ENCODE results near the gene PDE4DIP.
"Not testable (repeated sequence)": the region's sequence is repeated elsewhere in the genome, so short reads cannot be mapped to it uniquely, and the experiment has no call there.

The PDE4DIP gene

DNA sequence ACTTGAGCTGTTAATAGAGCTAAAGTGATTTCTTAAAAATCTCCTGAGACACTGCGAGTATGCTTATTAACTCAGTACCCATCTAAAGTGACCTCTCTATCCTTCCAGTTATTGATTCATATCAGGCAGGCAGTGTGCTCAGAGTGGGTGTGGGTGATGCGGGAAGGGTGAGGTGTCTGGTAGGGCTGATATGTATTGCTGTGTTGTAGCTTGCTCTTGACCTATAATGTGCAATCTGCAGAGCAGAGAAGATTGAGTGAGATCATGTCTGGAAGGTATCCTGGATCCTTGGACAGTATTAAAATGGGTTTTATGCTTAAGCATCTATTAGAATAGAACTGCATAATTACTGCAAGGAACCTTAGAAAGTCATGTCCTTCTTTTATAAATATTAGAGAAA is 15.8 kb downstream of the PDE4DIP start:
- H3K4me3 ChIP-seq (ENCODE audit: low read depth, low read length); DNase-seq (ENCODE audit: low read depth, low spot score); POLR2A ChIA-PET; CTCF ChIA-PET: not testable (repeated sequence)

DNA sequence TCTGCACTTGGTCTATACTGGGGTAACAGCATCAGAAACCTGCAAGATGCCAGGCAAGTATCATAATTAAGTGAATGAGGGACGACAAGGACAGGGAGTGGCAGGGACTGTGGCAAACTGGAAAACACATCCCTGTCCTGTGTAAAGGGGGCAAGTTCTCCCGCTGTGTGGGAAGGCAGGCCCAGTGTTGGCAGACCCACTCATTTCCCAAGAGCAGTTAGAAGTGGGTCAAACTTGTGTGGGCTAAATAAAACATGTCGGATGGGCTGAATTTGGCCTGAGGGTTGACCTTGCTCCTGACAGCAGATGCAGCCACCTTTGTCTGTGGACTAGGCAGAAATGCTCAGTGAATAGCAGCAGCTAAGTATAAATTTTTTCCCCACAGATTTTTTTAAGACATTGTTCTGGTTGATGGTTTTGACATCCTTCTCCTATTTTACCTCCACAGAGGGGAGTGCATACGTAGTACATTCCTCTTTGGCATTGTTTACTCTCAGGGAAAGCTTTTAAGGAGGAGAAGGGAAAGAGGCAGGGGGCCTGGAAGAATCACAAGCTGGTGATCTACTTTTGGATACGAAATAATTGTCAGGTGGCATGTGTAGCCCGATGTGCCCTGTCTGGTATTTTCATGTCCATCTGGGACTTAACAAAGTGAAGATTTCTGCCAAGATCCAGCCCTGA is 16.5 kb downstream of the PDE4DIP start:
- H3K4me3 ChIP-seq (ENCODE audit: low read depth, low read length); DNase-seq (ENCODE audit: low read depth, low spot score); POLR2A ChIA-PET; CTCF ChIA-PET: not testable (repeated sequence)

DNA sequence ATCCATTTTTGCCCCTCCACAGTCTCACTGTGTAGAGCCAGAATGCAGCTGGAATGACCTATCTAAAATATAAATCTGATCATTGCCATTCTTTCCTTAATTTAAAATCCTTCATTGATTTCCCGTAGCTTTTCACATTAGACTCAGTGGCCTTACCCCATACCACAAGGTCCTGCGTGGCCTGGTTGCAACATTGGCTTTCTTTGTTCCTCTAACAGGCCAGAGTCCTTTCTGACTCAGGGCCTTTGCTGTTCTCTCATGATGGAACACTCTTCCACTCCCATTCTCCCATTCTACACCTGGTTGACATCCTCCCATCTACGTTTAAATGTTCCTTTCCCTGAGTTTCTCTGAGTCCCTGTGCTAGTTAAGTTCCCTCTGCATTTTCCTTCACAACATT is 18.4 kb downstream of the PDE4DIP start:
- H3K4me3 ChIP-seq (ENCODE audit: low read depth, low read length); POLR2A ChIA-PET; CTCF ChIA-PET; DNase-seq (ENCODE audit: low read depth, low spot score): not testable (repeated sequence)

GRCh38 chr1:148868924-148869633 is 24.9 kb downstream of the PDE4DIP start:
- H3K4me3 ChIP-seq (ENCODE audit: low read depth, low read length); CTCF ChIA-PET; DNase-seq (ENCODE audit: low read depth, low spot score); POLR2A ChIA-PET: not testable (repeated sequence)

DNA sequence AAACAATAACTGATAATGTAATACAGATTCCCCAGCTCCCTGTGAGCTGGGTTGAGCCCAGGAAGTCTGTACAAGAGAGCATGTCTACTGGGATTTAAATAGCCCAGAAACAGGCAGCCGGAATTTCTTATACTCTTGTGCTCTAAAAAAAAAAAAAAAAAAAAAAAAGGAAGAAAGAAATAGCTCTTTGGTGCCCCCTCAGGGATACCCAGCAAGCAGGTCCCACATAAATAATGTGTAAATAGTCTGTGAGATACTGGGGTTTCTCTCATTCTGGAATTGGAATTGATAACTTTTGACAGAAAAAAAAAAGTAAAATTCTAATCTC is 25.4 kb downstream of the PDE4DIP start:
- CTCF ChIA-PET; DNase-seq (ENCODE audit: low read depth, low spot score); POLR2A ChIA-PET; H3K4me3 ChIP-seq (ENCODE audit: low read depth, low read length): not testable (repeated sequence)

- CTCF ChIA-PET; POLR2A ChIA-PET; DNase-seq (ENCODE audit: low read depth, low spot score); H3K4me3 ChIP-seq (ENCODE audit: low read depth, low read length): not testable (repeated sequence)
Observed at GRCh38 chr1:148874408-148875388, 30.5 kb downstream of the PDE4DIP start.

- DNase-seq (ENCODE audit: low read depth, low spot score); H3K4me3 ChIP-seq (ENCODE audit: low read depth, low read length); CTCF ChIA-PET; POLR2A ChIA-PET: not testable (repeated sequence)
Observed at GRCh38 chr1:148879812-148880416, 35.7 kb downstream of the PDE4DIP start.

- H3K4me3 ChIP-seq (ENCODE audit: low read depth, low read length); DNase-seq (ENCODE audit: low read depth, low spot score); POLR2A ChIA-PET; CTCF ChIA-PET: not testable (repeated sequence)
Observed at GRCh38 chr1:148881261-148881660, 37.0 kb downstream of the PDE4DIP start.

DNA sequence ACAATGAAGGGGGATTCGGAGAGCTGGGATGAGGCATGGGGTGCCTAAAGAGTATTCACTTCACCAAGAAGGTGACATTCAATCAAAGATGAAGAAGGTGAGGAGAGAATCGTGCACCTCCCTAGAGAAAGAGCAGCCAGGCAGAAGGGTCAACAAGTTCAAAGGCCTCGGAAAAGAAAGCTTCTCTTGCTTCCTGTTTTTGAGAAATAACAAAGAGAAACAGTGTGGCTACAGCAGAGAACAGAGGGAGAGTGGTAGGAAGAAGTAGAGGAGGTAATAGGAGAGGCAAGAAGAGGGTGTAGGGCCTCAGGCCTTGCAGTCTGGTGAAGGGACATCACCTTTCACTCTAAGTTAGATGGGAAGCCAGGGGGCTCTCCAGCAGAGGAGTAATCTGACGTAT is 41.0 kb downstream of the PDE4DIP start:
- CTCF ChIA-PET; POLR2A ChIA-PET; H3K4me3 ChIP-seq (ENCODE audit: low read depth, low read length); DNase-seq (ENCODE audit: low read depth, low spot score): not testable (repeated sequence)

DNA sequence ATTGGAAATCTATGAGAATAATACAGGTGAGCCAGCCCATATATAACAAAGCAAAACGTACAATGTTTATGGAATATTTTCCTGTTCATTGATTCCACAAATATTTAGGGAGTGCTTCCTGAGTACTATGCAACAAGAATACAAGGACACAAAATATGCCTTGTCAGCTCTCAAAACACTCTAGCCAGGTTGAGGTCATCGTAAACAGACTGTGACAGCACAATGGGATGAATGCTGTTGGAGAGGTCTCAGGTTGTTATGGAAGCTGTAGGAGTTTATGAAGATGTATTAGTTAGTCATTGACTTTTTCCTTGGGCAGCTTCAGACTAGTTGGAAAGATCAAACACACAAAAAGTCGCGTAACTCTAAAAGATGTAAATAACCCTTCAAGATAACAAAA is 42.1 kb downstream of the PDE4DIP start:
- CTCF ChIA-PET; DNase-seq (ENCODE audit: low read depth, low spot score); H3K4me3 ChIP-seq (ENCODE audit: low read depth, low read length); POLR2A ChIA-PET: not testable (repeated sequence)

DNA sequence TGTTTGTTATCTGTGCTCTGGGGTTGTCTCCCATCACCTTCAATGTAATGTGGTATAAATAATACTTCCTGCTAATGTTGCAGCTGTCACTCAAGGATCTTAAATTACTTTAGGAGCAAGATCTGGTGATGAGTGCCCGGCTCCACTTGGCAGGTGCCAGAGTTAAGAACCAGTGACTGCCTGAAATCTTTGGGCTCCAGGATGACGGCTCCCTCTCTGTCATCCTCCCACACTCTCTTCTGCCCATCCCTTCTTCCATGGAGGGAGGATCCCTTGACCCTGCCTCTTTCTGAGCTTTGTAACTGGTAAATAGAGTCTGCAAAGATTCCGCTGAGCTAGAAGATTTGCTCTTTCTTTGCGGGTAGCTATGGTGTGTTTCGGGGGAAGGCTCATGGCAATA is 44.4 kb downstream of the PDE4DIP start:
- H3K4me3 ChIP-seq (ENCODE audit: low read depth, low read length); POLR2A ChIA-PET; DNase-seq (ENCODE audit: low read depth, low spot score); CTCF ChIA-PET: not testable (repeated sequence)

DNA sequence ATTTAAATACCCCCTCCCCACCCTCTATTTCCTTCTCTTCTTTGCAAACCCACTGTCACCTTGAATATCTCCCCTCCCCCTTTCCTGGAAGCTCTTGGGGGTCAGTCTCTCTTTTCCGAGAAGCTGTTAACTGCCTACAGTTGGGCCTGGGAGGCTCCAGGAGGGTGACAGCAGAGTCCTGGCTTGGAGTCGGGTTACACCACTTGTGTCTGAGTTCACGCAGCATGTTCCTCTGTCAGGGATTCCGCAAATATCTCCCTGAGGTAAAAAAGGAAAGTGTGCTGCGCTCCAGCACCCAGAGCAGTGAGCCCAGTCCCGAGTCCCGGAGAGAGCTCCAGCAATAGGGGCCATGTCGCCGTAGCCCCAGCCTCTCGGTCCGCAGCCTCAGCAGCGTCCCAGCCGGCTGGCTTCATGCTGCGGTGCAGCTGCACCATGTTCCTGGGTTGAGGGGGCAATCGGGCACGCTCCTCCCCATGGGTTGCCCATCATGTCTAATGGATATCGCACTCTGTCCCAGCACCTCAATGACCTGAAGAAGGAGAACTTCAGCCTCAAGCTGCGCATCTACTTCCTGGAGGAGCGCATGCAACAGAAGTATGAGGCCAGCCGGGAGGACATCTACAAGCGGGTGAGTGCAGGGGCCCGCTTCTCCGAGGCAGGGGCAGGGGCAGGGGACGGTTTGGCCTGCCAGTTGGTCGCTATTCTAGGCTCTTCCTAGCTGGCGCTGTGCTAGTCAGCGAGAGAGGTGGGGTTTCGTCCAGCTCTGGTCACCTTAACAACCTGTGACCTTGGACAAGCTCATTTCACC is 45.2 kb downstream of the PDE4DIP start:
- DNase-seq (ENCODE audit: low read depth, low spot score); CTCF ChIA-PET; POLR2A ChIA-PET: not testable (repeated sequence)

GRCh38 chr1:148890075-148890568 is 45.9 kb downstream of the PDE4DIP start:
- CTCF ChIA-PET; POLR2A ChIA-PET; H3K4me3 ChIP-seq (ENCODE audit: low read depth, low read length); DNase-seq (ENCODE audit: low read depth, low spot score): not testable (repeated sequence)

More for the DNA sequence above, 45.2 kb downstream of the PDE4DIP start:
- H3K4me3 ChIP-seq (ENCODE audit: low read depth, low read length): not testable (repeated sequence)

- POLR2A ChIA-PET; DNase-seq (ENCODE audit: low read depth, low spot score); CTCF ChIA-PET; H3K4me3 ChIP-seq (ENCODE audit: low read depth, low read length): not testable (repeated sequence)
Observed at GRCh38 chr1:148894360-148895352, 50.4 kb downstream of the PDE4DIP start.

DNA sequence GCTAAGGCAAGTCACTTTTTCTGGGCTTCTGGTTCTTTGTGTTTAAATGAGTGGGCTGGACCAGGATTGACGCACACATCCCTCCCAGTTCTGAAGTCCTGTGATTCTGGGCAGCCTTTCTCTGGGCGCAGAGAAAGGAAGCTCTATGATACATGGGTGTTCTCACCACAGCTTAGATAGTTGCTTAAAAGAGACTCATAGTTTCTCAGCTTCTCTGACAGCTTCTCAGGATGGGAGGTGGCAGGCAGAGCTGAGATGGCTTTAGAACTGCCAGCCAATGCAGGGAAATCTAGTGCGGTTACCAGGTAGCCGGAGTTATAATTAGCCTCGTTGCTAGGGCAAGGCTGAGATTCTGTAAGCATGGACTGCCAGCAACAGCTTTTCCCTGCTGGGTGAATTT is 55.8 kb downstream of the PDE4DIP start:
- CTCF ChIA-PET; POLR2A ChIA-PET; DNase-seq (ENCODE audit: low read depth, low spot score); H3K4me3 ChIP-seq (ENCODE audit: low read depth, low read length): not testable (repeated sequence)

Measured in AG04449 (cell line).